Epidermal melanocyte (primary cell): Measurements from ENCODE around the gene SDC1.

ENCODE experiments used
- DNase-seq: peaks from one replicate; pipeline ENCODE4 v3.0.0; 2011; ENCODE audit warnings: low spot score; ENCODE audit not compliant: insufficient read length

SDC1 gene

GRCh38 chr2:20173064-20173463, 51.9 kb downstream of the SDC1 start:
- DNase-seq = no peak

GRCh38 chr2:20172273-20173055, 52.5 kb downstream of the SDC1 start:
- no peak for DNase-seq

- no peak for DNase-seq
Observed at GRCh38 chr2:20171445-20171977, 53.4 kb downstream of the SDC1 start.

- DNase-seq = no peak
Observed at GRCh38 chr2:20170704-20171250, 54.2 kb downstream of the SDC1 start.

- no peak for DNase-seq
Observed at GRCh38 chr2:20169796-20170703, 54.9 kb downstream of the SDC1 start.

- DNase-seq = no peak
Observed at GRCh38 chr2:20168727-20169696, 55.9 kb downstream of the SDC1 start.

- no peak for DNase-seq
Observed at GRCh38 chr2:20168048-20168726, 56.7 kb downstream of the SDC1 start.

- DNase-seq = no peak
Observed at GRCh38 chr2:20167356-20167755, 57.6 kb downstream of the SDC1 start.

- no peak for DNase-seq
Observed at GRCh38 chr2:20165677-20166509, 59.0 kb downstream of the SDC1 start.

- no peak for DNase-seq
Observed at GRCh38 chr2:20164734-20165478, 60.0 kb downstream of the SDC1 start.

- no peak for DNase-seq
Observed at GRCh38 chr2:20164061-20164733, 60.7 kb downstream of the SDC1 start.

GRCh38 chr2:20159411-20160070, 65.4 kb downstream of the SDC1 start:
- DNase-seq = no peak

- DNase-seq = no peak
Observed at GRCh38 chr2:20157193-20157891, 67.6 kb downstream of the SDC1 start.

GRCh38 chr2:20156836-20157192, 68.1 kb downstream of the SDC1 start:
- no peak for DNase-seq

GRCh38 chr2:20156076-20156759, 68.7 kb downstream of the SDC1 start:
- DNase-seq = no peak

- no peak for DNase-seq
Observed at GRCh38 chr2:20153131-20153851, 71.6 kb downstream of the SDC1 start.
